Right lobe of liver (tissue), 4 donors: ENCODE data around the gene TAB2.

ENCODE experiments used
- CTCF ChIP-seq, 4 donors: fragments of 200-600 bp in 3 of 4; fragments of 450-650 bp in 1 of 4; IDR thresholded peaks; one replicate each; pipeline versions ENCODE4 v1.5.1 to v1.8.0; 2016 to 2022; ENCODE audit warnings: antibody characterized with exemption in 4 of 4, mild to moderate bottlenecking in 2 of 4
- POLR2A ChIP-seq: fragments of 450-650 bp; IDR thresholded peaks from one replicate; pipeline ENCODE4 v1.6.1; 2017; ENCODE audit warnings: antibody characterized with exemption, mild to moderate bottlenecking
- donor health status: DM: no; HTN: no; CAD: no.
- donor health status: DM: no; HTN: no; CAD: no.
- donor health status: DM: no; HTN: yes; CAD: no.

- TF ChIP-seq CTCF (IDR thresholded peaks at IDR 0.05) (no peak), POLR2A (no peak)
Measured at GRCh38 chr6:149364557-149364956, 47.0 kb downstream of the TAB2 start.
